T-helper 2 cell (primary cell): ENCODE measurements around the gene ANP32A.
A peak's percentile ranks its signal among the peaks of the same experiment; 100 is the strongest.

ENCODE experiments used
- DNase-seq, 5 experiments: peaks; one replicate each; pipeline versions ENCODE4 v3.0.0 to v3.0.0-alpha.2; 2012 to 2022

The ANP32A gene

GRCh38 chr15:68739390-68740080, 81.2 kb downstream of the ANP32A start:
- no peak for DNase-seq

- no peak for DNase-seq
Observed at GRCh38 chr15:68735610-68736009, 85.1 kb downstream of the ANP32A start.

DNA sequence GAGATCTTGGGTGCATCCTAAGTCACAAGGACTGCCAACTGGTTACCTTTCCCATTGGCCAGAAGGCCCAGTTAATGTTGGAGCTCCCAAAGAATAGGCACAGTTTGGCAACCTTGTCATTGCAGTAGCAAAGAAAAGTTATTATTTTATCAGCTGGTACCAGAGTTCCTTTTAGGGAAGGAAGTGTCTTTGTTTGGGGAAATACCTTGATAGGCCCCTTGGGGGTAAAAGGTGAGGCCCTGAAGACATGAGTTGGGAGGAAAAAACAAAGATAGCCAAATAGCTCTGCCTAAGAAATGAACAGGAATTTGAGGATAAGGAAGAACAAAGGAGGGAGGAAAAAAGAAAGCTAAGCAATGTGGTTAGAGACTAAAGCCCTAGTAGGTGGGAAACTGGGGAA, 85.8 kb downstream of the ANP32A start:
- no peak for DNase-seq

GRCh38 chr15:68734352-68734751, 86.3 kb downstream of the ANP32A start:
- no peak for DNase-seq

GRCh38 chr15:68733666-68734065, 87.0 kb downstream of the ANP32A start:
- DNase-seq: no peak

DNA sequence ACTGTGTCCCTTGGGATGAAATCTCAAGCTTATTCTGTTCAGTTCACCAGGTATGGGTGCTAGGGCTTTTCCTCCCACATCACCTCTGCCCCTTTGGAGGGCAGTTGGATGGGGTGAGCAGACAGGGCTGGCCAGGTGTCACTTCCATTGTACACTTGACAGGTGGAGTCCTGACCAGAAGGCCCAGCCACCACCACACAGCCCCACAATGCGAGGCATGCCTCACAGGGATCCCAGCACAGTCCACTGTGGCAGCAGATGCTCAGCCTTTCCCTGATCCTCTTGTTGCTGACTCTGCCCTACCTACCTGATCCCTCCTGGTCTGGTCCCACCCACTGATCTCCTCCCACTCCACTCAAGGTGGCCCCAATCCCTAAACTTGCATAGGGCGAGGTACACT, 88.2 kb downstream of the ANP32A start:
- DNase-seq: no peak

DNA sequence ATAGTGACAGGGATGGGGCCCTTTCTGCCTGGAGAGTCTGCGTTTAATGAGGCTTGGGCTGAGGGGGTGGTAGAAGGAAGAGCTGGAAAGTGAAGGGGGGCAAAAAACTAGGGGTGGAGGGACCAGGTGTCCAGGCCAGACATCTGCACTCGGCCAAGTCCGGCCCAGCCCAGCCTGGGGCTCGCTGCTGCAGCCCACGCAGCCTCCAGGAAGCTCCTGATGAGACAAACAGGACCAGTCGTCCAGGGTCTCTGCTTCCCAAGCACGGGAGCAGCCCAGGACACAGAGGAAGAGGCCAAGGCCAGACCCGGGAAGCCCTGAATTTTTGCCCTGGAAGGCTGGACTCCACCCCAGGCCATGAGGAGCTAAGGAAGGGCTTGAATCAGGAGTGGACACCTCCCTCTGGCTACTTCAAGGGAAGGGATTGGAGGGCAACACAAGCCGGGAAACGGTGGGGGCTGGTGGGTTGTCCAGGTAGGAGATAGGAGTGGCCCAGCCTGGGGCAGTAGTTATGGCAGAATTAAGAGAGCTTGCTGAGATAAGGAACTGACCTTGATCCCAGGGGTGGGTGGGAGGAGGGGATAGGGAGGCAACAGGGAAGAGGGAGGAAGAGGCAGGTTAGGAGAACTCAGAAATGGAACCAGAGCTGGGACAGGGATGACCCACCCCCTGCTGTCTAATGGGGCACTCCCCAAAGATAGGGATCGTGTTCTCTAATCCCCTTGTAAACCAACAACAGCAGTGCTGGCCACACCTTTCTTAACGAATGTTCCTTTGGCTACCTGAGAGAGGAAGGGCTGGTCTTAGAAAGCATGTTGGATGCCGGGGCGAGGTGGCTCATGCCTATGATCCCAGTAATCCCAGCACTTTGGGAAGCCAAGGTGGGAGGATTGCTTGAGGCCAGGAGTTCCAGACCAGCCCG, 89.5 kb downstream of the ANP32A start:
- no peak for DNase-seq

DNA sequence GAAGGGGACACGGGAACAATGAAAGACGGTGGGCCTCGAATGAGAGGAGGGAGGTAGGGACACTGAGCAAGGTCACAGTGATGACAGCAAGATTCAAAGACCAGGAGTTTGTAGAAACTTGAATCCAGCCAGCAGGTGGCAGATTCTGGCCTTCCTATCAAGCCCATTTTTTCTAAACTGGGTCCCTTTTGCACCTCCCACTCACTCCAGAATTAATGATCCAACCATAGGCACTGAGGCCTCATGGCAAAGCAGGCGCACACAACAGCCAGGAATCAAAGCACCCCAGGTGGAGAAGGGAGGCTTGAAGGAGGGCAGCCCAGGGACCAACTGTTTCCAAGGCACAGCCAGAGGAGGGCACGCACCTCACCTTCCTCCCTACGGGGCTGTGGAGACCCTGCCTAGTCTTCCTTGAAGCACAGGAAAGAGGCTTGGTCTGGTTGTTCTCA, 90.2 kb downstream of the ANP32A start:
- DNase-seq: peak in 1 of 5 experiments; percentile 23

DNA sequence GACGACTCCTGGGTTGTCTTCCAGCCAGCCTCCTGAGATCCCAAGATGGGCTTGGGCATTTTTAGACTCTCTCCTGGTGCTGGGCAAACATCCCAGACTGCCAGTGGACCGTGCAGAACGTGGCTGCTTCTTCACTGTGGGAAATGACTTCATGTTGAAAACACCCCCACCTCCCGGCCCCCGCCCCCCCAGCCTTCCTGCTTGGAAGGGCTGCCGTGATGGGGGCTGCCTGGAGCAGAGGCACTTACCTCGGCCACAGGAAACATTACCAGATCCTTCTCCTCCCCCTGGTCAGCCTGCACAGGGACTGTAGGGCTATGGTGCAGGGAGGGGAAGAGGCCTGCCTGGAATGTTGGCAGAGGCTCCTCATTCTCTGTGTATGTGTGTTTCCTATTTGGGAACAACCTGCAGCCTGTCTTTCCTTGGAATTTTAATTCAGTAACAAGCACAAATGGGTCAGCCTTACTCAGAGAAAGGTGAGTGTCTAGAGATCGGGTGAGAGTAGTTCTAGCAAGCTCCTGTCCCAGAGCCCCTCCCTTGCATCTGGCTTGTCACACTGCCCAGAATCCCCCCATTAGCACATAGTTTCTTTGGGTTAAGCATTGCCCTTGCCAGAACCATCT, 90.8 kb downstream of the ANP32A start:
- DNase-seq: no peak
